PFSK-1 (cell line): ENCODE results near the gene HIVEP2.

Experiments used
- FOXP2 ChIP-seq: optimal IDR thresholded peaks from 2 replicates; pipeline ENCODE3; 2011; ENCODE audit warnings: borderline replicate concordance, control low read depth, inconsistent platforms; ENCODE audit not compliant: insufficient read depth; ENCODE audit errors: extremely low read length, extremely low read depth
- POLR2AphosphoS5 ChIP-seq: IDR thresholded peaks from 2 replicates; pipeline ENCODE4 v1.6.1; 2012; ENCODE audit warnings: low read depth, mild to moderate bottlenecking, control low read depth, low read length, moderate library complexity
- TF ChIP-seq, protein P1 (sequence below), 2 experiments: IDR thresholded peaks; 2 replicates each; pipeline versions ENCODE4 v1.6.1 to v1.8.0; 2011 to 2012; ENCODE audit warnings: low read depth in 2 of 2, low read length in 2 of 2, control low read depth in 1 of 2, inconsistent platforms in 1 of 2, mild to moderate bottlenecking in 1 of 2, moderate library complexity in 1 of 2; ENCODE audit not compliant: insufficient read depth in 1 of 2

DNA sequence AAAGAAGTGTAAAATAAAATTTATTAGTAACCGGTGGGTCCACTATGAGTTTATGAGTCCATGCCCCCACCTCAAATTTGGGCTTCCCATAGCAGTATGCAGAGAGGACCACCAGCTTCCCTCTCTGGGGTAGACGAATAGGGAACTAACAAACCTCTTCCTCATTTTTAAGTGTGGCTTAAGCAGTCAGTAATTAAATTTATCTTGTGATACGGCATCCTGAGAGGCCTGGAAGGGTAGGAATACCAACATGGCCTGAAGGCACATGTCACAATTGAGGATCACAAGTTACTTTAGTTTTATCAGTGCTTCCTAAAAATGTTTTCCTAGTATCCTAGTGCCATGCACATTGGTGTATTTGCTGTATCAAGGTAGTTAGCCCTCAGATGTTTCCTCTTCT, 239.9 kb downstream of the HIVEP2 start:
- no peak for TF ChIP-seq POLR2AphosphoS5
- no peak for TF ChIP-seq FOXP2
- TF ChIP-seq, protein P1, sequence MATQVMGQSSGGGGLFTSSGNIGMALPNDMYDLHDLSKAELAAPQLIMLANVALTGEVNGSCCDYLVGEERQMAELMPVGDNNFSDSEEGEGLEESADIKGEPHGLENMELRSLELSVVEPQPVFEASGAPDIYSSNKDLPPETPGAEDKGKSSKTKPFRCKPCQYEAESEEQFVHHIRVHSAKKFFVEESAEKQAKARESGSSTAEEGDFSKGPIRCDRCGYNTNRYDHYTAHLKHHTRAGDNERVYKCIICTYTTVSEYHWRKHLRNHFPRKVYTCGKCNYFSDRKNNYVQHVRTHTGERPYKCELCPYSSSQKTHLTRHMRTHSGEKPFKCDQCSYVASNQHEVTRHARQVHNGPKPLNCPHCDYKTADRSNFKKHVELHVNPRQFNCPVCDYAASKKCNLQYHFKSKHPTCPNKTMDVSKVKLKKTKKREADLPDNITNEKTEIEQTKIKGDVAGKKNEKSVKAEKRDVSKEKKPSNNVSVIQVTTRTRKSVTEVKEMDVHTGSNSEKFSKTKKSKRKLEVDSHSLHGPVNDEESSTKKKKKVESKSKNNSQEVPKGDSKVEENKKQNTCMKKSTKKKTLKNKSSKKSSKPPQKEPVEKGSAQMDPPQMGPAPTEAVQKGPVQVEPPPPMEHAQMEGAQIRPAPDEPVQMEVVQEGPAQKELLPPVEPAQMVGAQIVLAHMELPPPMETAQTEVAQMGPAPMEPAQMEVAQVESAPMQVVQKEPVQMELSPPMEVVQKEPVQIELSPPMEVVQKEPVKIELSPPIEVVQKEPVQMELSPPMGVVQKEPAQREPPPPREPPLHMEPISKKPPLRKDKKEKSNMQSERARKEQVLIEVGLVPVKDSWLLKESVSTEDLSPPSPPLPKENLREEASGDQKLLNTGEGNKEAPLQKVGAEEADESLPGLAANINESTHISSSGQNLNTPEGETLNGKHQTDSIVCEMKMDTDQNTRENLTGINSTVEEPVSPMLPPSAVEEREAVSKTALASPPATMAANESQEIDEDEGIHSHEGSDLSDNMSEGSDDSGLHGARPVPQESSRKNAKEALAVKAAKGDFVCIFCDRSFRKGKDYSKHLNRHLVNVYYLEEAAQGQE (IDR thresholded peaks at IDR 0.05; ENCODE audit: insufficient read depth in 1 of 2, low read depth in 2 of 2, low read length in 2 of 2), result no peak
